SK-N-SH (cell line): ENCODE data around the gene MYOZ2.

Source experiments
- CHD2 ChIP-seq: fragments of 150-350 bp; IDR thresholded peaks from 2 replicates; pipeline ENCODE4 v1.6.1; 2018; ENCODE audit warnings: low read length; ENCODE audit not compliant: partially characterized antibody
- CTCF ChIP-seq: fragments of 200-600 bp; sonication (generic); IDR thresholded peaks from 2 replicates; pipeline ENCODE4 v1.6.1; 2017; ENCODE audit warnings: antibody characterized with exemption, mild to moderate bottlenecking, moderate library complexity
- GATA2 ChIP-seq: sonication (generic); formaldehyde crosslinking; IDR thresholded peaks from 2 replicates; pipeline ENCODE4 v1.5.0; 2020; ENCODE audit warnings: mild to moderate bottlenecking, missing genetic modification reagents
- MXI1 ChIP-seq: IDR thresholded peaks from 2 replicates; pipeline ENCODE4 v1.6.1; 2012; ENCODE audit warnings: mild to moderate bottlenecking, low read depth, low read length, improper control_type of control experiment
- RFX5 ChIP-seq: IDR thresholded peaks from 2 replicates; pipeline ENCODE4 v1.6.1; 2012; ENCODE audit warnings: mild to moderate bottlenecking, improper control_type of control experiment, low read length
- RXRA ChIP-seq: IDR thresholded peaks from 2 replicates; pipeline ENCODE4 v1.4.0; 2012; ENCODE audit warnings: low read depth, mild to moderate bottlenecking, borderline replicate concordance
- TF ChIP-seq, protein P1 (sequence below): fragments of 150-350 bp; IDR thresholded peaks from 2 replicates; pipeline ENCODE4 v1.6.1; 2017; ENCODE audit warnings: antibody characterized with exemption, low read length, low read depth, borderline replicate concordance
- TF ChIP-seq, protein P2 (sequence below): IDR thresholded peaks from 2 replicates; pipeline ENCODE4 v1.6.1; 2012; ENCODE audit warnings: mild to moderate bottlenecking, low read depth, low read length, moderate library complexity

DNA sequence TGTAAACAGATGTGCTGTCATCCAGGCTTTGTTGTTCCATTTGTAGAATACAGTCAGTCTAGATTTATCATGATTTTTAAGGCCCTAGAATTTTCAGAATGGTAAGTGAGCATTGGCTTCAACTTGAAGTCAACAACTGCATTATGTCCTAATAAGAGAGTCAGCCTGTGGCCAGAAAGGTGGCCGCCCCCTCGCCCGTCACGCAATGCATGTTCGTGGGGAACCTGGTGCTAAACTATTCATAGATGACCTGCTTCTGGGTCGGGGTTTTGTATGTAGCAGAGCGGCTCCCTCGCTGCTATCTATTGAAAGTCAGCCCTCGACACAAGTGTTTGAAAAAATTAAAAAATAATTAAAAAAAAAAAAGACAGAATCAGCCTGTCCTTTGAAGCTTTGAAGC, 101.6 kb downstream of the MYOZ2 start:
- TF ChIP-seq RXRA, result no peak
- TF ChIP-seq CHD2, result no peak
- no peak for TF ChIP-seq CTCF
- TF ChIP-seq GATA2 (CRISPR knock-in tag), result no peak
- no peak for TF ChIP-seq RFX5
- no peak for TF ChIP-seq MXI1
- TF ChIP-seq, protein P1, sequence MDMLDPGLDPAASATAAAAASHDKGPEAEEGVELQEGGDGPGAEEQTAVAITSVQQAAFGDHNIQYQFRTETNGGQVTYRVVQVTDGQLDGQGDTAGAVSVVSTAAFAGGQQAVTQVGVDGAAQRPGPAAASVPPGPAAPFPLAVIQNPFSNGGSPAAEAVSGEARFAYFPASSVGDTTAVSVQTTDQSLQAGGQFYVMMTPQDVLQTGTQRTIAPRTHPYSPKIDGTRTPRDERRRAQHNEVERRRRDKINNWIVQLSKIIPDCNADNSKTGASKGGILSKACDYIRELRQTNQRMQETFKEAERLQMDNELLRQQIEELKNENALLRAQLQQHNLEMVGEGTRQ, result no peak
- TF ChIP-seq, protein P2, sequence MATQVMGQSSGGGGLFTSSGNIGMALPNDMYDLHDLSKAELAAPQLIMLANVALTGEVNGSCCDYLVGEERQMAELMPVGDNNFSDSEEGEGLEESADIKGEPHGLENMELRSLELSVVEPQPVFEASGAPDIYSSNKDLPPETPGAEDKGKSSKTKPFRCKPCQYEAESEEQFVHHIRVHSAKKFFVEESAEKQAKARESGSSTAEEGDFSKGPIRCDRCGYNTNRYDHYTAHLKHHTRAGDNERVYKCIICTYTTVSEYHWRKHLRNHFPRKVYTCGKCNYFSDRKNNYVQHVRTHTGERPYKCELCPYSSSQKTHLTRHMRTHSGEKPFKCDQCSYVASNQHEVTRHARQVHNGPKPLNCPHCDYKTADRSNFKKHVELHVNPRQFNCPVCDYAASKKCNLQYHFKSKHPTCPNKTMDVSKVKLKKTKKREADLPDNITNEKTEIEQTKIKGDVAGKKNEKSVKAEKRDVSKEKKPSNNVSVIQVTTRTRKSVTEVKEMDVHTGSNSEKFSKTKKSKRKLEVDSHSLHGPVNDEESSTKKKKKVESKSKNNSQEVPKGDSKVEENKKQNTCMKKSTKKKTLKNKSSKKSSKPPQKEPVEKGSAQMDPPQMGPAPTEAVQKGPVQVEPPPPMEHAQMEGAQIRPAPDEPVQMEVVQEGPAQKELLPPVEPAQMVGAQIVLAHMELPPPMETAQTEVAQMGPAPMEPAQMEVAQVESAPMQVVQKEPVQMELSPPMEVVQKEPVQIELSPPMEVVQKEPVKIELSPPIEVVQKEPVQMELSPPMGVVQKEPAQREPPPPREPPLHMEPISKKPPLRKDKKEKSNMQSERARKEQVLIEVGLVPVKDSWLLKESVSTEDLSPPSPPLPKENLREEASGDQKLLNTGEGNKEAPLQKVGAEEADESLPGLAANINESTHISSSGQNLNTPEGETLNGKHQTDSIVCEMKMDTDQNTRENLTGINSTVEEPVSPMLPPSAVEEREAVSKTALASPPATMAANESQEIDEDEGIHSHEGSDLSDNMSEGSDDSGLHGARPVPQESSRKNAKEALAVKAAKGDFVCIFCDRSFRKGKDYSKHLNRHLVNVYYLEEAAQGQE, result no peak
